ENCODE measurements around the gene SEMA5A.
"Not testable (repeated sequence)": the region's sequence is repeated elsewhere in the genome, so short reads cannot be mapped to it uniquely, and the experiment has no call there.

The SEMA5A gene

GRCh38 chr5:9399783-9400182, 146.1 kb downstream of the SEMA5A start:
- not testable (repeated sequence) for DNase-seq (ENCODE audit: low read depth in 3 of 3)

DNA sequence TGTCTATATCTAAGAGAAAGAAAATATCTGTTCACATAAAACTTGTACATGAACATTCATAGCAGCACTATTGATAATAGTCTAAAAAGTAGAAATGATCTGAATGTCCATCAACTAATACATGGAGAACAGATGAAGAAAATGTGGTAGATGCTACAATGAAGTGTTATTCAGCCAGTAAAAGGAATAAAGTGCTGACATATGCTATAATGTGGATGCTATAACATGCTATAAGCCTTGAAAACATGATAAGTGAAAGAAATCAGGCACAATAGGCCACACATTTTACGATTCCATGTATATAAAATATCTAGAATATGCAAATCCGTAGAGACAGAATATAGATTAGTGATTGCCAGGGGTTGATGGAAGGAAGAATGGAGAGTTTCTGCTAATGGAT, 146.8 kb downstream of the SEMA5A start:
- DNase-seq (ENCODE audit: low read depth in 3 of 3) = no peak

GRCh38 chr5:9398227-9398626, 147.6 kb downstream of the SEMA5A start:
- no peak for DNase-seq (ENCODE audit: low read depth in 3 of 3)

DNA sequence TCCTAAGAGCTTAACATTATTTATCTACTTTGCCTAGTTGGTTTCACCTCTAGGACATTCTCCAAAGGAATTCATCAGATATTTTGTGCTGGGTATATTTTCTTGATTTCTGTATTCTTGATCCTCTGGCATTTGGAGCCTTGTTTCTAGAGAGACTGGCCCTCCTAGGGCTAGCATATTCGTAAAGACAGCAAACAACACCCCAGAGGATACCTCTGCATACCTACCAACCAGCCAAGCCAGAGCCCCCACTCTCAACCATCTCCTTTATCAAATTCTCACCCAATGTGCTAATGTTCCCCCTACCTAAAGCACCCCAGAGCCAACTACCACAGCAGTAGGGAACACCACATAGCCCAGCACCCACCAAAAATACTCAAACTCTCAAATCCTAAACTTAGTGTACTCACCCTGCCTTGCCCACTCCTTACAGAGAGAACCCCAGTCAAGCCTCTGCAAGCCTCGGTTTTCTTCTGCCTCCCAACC, 149.5 kb downstream of the SEMA5A start:
- no peak for DNase-seq (ENCODE audit: low read depth in 3 of 3)

GRCh38 chr5:9395706-9396105, 150.2 kb downstream of the SEMA5A start:
- no peak for DNase-seq (ENCODE audit: low read depth in 3 of 3)

DNA sequence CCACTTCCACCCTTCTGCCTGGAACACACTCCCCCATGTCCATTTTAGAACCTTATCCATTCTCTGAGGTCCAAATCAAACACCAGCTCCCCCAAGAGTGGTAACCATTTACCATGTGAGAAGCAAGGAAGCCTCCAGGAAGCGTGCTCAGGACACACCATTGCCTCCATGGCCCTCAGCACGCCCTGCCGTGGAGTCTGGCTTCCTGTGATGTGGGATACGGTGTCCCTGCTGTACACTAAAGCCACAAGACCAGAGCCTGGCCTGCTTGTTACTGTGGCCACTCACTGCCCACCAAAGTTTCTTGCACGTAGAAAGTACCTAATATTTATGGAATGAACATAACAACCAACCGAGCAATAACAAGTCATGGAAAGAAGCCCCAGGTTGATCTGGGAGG, 151.7 kb downstream of the SEMA5A start:
- DNase-seq (ENCODE audit: low read depth in 3 of 3) = no peak

- DNase-seq (ENCODE audit: low read depth in 3 of 3) = no peak
Measured at GRCh38 chr5:9392625-9393024, 153.2 kb downstream of the SEMA5A start.

DNA sequence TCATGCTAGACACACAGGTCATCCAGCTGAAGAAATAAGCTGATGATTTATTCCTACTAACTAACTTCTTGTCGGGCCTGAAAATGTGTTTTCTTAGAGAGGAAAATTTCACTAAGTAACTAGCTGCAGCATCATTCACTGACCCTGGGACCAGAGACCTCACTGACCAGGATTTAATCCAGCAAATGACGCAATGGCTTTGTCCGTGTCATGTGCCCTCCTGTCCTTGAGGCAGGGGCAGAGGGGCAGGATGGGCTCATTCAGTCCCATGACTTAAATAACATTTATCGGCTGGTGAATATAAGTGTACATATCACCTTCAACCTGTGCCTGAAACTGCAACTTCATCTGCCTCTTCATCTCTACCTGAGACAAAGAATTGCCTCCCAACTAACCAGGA, 154.8 kb downstream of the SEMA5A start:
- DNase-seq (ENCODE audit: low read depth in 3 of 3) = no peak

- no peak for DNase-seq (ENCODE audit: low read depth in 3 of 3)
Measured at GRCh38 chr5:9390113-9390512, 155.8 kb downstream of the SEMA5A start.

DNA sequence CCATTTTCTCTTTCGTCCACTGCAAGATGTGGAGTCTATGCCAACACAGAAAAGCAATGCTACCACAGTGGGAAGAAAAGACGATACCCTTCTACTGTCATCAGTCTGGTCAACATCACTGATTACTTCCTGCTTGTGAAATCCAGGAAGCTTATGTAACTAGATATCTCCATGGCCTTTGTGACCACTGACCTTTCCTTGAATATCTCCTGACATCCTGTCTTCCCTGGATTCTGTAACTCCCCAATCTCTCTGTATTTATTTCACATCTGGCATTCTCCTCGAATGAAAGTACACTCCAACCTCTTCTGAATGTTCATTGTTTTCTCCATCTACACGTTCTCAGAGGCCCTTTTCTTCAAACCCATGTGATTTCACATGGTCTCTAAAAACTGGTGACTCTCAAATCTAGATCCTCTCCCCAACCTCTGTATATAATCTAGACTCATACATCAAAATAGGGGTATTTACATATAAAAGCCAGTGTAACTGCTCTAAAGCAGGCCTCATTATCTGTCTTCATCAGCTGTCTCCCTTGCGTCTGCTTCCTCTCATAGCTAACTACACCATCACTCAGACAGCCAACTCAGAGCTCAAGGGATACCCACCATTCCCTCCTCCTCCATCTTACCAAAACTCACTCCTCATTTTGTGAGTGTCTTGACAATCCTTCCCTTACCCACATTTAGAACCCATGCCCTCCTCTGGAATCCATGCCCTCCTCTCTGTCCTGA, 156.8 kb downstream of the SEMA5A start:
- DNase-seq (ENCODE audit: low read depth in 3 of 3) = no peak

- no peak for DNase-seq (ENCODE audit: low read depth in 3 of 3)
Measured at GRCh38 chr5:9387879-9388278, 158.0 kb downstream of the SEMA5A start.

- no peak for DNase-seq (ENCODE audit: low read depth in 3 of 3)
Measured at GRCh38 chr5:9386945-9387344, 158.9 kb downstream of the SEMA5A start.

- DNase-seq (ENCODE audit: low read depth in 3 of 3) = no peak
Measured at GRCh38 chr5:9382522-9382921, 163.4 kb downstream of the SEMA5A start.

DNA sequence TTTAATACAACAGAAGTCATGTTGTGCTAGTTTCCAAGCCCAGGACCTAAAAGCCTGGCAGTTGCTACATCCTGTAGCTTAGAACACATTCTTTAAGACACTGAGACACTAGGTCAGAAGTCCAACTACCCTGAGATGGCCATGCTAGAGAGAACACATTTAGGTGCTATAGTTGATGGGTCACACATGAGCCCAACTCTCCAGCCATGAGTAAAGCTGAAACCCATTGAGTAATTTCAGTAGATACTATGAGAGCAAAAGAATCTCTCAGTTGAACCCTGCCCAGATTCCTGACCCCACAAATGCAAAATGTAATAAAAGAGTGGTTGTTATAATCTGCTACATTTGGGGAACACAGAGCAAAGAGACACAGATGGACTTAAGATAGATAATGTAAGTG, 164.4 kb downstream of the SEMA5A start:
- DNase-seq (ENCODE audit: low read depth in 3 of 3) = no peak

DNA sequence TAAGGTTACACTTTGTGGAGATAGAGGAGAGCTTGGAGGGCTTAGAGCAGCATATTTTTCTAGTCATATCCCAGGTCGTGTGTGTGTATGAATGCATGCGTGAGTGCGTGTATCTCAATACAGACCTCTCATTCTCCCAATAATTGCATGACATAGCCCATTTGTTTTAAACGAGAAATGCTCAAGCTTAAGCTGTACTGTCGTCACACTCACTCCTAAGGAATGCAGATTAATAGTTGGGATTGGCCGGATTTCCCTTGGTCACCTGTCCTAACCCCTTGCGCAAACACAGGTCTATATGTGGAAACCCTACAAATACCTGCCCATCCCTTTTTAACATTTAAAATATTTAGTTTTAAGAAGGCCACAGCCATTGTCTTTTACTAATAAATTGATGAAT, 165.8 kb downstream of the SEMA5A start:
- no peak for DNase-seq (ENCODE audit: low read depth in 3 of 3)

DNA sequence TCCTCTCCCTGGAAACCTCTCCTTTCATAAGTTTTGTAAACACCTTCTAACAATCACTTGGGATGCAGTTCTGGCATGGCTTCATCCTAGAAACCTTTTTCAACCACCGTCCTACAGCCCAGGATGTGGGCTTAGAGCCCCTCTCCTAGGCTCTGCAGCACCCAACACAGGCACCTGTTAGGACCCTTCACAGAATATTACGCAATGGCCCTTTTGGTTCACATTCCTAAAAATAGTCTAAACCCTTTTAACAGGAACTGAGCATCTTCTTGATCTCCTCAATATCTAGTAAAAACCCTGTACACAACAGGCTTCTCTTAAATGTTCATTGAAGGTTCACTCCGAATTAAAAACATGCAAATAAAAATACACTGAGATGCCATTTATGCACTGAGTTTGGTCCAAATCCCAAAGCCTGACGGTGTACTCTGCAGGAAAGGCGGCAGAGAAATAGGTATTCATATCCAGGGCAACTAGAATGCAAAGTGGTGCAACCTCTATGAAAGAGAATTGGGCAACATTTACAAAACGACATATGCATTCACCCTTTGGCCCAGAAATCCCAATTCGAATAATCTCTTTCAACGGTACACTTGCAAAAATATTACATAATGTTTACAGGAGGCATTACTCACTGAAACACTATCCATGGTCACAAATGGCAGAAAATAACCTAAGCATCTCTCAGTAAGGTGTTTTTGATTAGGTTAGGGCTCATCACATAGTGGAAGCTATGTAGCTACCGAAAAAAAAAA, 169.3 kb downstream of the SEMA5A start:
- no peak for DNase-seq (ENCODE audit: low read depth in 3 of 3)

- DNase-seq (ENCODE audit: low read depth in 3 of 3) = no peak
Measured at GRCh38 chr5:9375756-9376155, 170.1 kb downstream of the SEMA5A start.

- DNase-seq (ENCODE audit: low read depth in 3 of 3) = no peak
Measured at GRCh38 chr5:9374025-9374424, 171.8 kb downstream of the SEMA5A start.

DNA sequence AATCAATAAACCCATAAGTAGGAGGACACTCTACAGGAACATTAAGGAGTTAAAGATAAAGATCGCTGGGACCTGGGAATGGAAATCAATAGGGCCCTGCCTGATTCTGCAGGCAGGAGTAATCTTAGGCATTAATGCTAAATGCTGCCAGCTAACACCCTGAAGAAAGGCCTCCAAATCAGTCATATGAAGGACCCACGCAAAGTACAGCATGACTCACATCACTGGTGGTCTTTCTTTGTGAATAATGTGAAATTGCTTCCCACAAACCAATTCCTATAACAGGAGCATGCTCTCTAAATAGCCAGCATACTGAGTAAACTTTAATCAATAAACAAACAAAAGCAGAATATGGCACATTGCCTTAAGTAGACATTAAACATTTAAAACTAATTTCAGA, 172.3 kb downstream of the SEMA5A start:
- DNase-seq (ENCODE audit: low read depth in 3 of 3) = no peak

DNA sequence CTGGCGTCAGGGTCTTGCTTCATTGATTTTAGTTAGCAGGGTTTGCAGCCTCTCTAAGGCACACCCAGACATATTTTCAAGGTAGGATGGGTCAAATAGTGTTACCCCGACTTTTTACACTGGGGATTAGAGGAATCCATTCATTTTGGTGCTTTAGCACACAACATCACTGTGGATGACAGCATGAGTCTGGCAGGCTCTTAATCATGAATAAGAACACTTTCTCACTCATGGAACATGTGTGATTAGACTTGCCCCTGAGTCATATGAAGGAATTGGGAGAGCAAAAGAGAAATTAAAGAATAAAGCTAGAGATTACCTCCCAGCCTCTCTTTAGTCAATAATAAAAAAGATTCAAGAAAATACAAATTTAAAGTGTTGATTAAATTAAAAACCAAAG, 175.6 kb downstream of the SEMA5A start:
- DNase-seq (ENCODE audit: low read depth in 3 of 3) = no peak

DNA sequence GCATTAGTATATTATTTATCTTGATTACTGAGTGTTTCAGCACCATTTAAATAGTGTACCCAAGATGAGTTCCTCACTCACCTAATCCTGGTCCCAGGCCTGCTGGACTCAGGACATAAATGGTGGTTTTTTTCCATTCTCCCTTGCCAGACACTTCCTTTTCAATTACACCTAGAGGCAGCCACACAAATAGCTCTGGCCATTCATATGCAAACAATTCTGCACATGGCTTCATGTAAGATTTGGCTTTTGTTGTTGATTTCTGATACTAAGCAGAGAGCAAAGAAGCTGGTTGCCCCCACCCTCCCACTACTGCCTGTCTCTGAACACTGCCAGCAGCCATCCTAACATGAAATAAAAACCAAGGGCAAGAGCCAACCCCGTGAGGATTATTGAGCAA, 180.4 kb downstream of the SEMA5A start:
- DNase-seq (ENCODE audit: low read depth in 3 of 3) = no peak

DNA sequence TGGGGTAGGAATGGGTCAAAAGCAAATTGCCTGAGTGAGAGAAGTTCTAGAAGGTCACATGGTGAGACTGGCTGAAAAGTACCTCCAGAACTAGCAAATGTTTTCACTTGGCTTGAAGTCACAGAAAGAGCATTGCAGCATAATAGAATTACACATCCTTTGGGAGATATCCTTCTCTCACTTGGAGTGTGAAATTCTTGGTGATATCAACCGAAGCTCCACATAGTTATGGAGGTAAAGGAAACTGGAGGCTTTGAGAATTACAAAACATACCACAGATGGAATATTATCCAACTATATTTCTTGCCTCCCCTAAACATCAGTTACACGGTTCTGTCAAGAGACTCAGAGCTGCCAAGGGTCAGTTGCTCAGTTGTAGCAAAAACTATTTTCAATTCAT, 182.4 kb downstream of the SEMA5A start:
- no peak for DNase-seq (ENCODE audit: low read depth in 3 of 3)

DNA sequence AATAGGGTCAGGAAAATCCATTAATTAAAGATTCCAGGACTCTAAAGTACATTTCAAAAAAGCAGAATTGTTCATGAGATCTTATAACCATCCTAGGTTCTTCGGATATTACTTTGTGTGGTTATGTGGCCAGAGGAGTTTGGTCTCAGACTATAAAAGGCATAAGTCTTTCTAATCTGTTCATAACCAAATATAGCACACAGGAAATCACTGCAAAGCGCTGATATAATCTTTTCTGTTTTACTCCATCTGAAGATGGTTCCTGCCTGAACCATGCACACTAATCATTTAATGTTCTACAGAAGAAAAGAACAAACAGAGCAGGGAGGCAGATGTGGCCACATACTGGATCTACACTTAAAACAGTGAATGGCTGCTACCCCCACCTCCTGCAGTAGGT, 182.8 kb downstream of the SEMA5A start:
- DNase-seq (ENCODE audit: low read depth in 3 of 3) = no peak

Measured in stimulated activated CD4-positive, alpha-beta T cell treated with anti-CD3 and anti-CD28 coated beads, TNF-alpha, amount 100 ng/mL, for 48 hours (primary cell).